VCaP (cell line): Measurements from ENCODE around the gene SLC24A3.
A peak's percentile ranks its signal among the peaks of the same experiment; 100 is the strongest.

Experiments
- H3K27ac ChIP-seq: fragments of 450-650 bp; 2 replicates; pipeline ENCODE4 v1.5.1; 2017
- CTCF ChIP-seq: fragments of 450-650 bp; conservative IDR thresholded peaks from 2 replicates; pipeline ENCODE4 v1.5.1; 2017; ENCODE audit warnings: mild to moderate bottlenecking, moderate library complexity

Gene SLC24A3

GRCh38 chr20:19465536-19465935 lies 253.1 kb downstream of the SLC24A3 start:
- no peak overlapping the region for H3K27ac ChIP-seq
- TF ChIP-seq CTCF = no peak

- no peak overlapping the region for H3K27ac ChIP-seq
- TF ChIP-seq CTCF = no peak
These were observed 253.9 kb downstream of the SLC24A3 start for GRCh38 chr20:19466206-19466928.

- peak overlapping the region; percentile 8; the same call in 1 of the 2 replicates for H3K27ac ChIP-seq
- TF ChIP-seq CTCF = no peak
These were observed 260.9 kb downstream of the SLC24A3 start for GRCh38 chr20:19473216-19473921.

GRCh38 chr20:19473922-19474286 lies 261.5 kb downstream of the SLC24A3 start:
- no peak for TF ChIP-seq CTCF
- no peak overlapping the region for H3K27ac ChIP-seq

GRCh38 chr20:19478320-19478895 lies 266.0 kb downstream of the SLC24A3 start:
- TF ChIP-seq CTCF = no peak

GRCh38 chr20:19482726-19483125 lies 270.3 kb downstream of the SLC24A3 start:
- H3K27ac ChIP-seq = no peak overlapping the region
- TF ChIP-seq CTCF = no peak

More at GRCh38 chr20:19478320-19478895, 266.0 kb downstream of the SLC24A3 start:
- no peak overlapping the region for H3K27ac ChIP-seq

GRCh38 chr20:19483309-19483708 lies 270.9 kb downstream of the SLC24A3 start:
- no peak overlapping the region for H3K27ac ChIP-seq
- TF ChIP-seq CTCF = no peak
